GM19463 (cell line): ENCODE measurements around the gene CAMK2B.
A peak's percentile ranks its signal among the peaks of the same experiment; 100 is the strongest.

Experiments used
- ATAC-seq: cut with Tn5 transposase; IDR thresholded peaks from one replicate; pipeline ENCODE4 v1.9.1; 2021; ENCODE audit warnings: mild to moderate bottlenecking, moderate library complexity; ENCODE audit not compliant: unreplicated experiment

The CAMK2B gene

DNA sequence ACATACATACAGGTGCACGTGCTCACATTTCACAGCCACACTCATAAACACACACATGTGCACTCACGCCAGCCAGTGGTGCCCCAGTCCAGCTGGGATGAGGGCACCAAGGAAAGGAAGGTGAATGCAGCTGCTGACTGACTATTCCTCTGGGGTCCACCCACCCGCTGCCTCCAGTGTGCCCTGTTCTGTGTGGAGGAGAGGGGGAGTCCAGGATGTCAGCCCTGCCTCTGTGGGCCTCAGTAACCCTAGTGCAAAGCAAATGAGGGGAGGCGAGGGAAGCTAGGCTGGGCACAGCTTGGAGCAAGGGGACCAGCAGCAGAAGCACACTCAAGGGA is 67.0 kb downstream of the CAMK2B start:
- ATAC-seq: no peak

GRCh38 chr7:44257618-44258422 is 67.6 kb downstream of the CAMK2B start:
- peak; percentile 92 for ATAC-seq

- no peak for ATAC-seq
These were observed 68.2 kb downstream of the CAMK2B start for GRCh38 chr7:44257213-44257612.

GRCh38 chr7:44256459-44256858 is 68.9 kb downstream of the CAMK2B start:
- ATAC-seq: no peak

- no peak for ATAC-seq
These were observed 73.5 kb downstream of the CAMK2B start for GRCh38 chr7:44251881-44252280.

GRCh38 chr7:44251269-44251668 is 74.1 kb downstream of the CAMK2B start:
- ATAC-seq: no peak

DNA sequence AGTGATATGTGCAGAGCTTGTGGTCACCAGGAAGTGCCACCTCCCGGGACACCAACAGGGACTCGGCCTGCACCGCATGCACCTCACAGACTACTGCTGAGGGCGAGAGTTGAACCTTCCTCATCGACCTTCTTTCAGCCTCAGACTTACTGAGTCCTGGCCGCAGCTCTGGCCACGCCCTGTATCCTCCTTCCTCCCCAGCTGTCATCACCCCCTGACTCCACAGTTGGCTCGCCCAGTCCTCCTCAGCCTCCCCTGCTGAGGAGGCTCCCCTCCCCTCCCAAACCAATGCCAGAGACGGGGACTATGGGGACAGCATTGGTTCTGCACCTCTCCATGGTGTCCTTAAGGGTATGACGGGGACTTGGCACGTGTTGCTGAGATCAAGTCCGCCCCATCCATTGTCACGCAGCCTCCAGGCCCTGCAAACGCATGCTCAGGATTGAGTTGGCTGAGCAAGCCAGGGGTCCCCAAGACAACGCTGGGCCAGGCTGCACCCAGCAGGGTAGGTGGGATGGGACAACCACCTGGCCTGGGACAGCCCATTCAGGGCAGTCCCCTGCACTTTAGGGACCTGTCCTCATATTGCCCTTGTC is 75.7 kb downstream of the CAMK2B start:
- no peak for ATAC-seq

DNA sequence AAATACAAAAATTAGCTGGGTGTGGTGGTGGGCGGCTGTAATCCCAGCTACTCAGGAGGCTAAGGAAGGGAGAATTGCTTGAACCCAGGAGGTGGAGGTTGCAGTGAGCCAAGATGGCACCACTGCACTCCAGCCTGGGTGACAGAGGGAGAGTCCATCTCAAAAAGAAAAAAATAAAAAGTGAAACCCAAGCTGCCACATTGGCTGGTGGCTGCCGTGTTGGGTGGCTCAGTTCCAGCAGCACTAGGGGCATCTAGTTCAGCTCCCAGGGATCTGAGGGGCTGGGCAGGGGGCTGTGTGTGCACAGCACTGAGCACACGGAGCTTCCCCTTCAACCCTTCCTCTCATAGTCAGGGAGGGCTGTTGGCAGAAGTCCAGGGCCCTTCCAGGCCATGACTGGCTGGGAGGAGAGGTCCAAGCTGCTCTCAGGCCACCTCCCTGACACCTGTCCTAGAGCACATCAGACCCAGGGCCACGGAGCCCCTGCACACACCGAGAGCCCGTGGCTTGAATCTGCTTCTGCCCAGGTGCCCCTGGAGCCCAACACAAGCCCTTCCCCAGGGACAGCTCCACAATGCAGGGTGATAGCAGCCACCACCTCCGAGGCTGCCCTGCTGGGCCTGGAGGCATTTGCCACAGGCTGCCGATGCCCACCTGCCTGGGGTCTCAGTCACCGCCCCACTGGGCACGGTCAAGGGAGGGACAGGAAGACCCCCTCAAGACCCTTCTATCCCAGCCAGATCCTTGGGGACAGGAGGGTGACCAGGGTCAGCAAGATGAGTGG is 77.3 kb downstream of the CAMK2B start:
- no peak for ATAC-seq

DNA sequence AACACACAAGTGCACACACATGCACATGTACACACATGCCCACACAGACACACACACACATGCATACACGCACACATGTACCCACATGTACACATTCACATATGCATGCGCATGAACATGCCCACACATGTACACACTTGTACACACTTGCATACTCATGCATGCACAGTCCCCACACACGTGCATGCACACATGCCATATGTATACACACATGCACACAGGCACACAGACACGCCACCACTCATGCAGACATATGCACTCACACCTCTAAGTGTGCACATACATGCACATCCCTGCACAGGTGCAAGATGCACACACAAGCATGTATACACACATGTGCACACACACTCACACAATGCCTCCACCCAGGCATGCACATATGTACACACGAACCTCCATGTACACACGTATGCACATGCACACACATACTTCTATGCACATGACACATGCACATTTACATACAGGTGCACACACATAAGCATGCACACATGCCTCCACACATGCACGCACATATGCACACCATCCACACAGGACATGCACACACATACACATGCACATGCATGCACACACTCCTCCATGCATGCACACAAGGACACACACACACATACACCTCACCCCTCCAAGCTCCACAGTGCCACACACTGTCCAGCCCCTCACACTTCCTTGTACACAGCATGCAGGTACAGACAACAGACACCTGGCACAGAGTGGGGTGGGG is 78.8 kb downstream of the CAMK2B start:
- ATAC-seq: no peak

DNA sequence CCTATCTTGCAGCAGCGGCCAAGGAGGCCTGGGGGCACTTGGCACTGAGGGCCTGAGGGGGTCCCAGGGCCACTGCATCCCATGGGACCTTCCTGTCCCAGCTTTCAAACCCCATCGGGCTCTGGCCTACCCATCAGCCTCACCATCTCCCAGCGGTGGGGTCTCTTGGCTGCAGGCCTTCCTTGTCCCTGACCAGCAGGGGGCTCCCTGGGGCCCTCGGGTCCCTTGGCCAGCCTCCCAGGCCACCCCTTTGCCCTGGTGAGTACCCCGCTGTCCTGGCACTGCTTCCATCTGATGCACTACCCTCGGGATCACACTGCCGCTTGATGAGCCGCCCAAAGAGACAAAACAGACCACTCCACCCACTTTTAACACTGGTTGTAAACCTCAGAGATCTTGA is 81.1 kb downstream of the CAMK2B start:
- no peak for ATAC-seq

DNA sequence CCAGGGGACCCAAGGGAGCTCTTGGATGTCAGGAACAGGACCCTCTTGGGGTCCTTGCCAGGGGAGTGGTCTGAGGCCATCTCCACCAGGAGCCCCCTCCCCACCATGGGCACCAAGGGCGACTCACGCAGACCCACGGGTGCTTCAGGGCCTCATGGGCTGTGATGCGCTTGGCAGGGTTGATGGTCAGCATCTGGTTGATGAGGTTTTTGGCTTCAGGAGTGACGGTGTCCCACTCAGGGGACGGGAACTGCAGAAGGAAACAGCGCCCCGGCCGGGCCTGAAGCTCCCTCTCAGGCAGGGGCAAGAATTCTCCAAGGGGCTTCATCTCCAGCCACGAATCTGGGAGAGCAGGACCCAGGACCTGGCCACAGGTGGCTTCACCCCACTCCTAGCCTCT is 83.3 kb downstream of the CAMK2B start:
- no peak for ATAC-seq

GRCh38 chr7:44240983-44241510 is 84.3 kb downstream of the CAMK2B start:
- peak; percentile 81 for ATAC-seq

- no peak for ATAC-seq
These were observed 85.0 kb downstream of the CAMK2B start for GRCh38 chr7:44240376-44240775.

- ATAC-seq: no peak
These were observed 86.0 kb downstream of the CAMK2B start for GRCh38 chr7:44239361-44239760.

GRCh38 chr7:44238116-44238695 is 87.2 kb downstream of the CAMK2B start:
- no peak for ATAC-seq

DNA sequence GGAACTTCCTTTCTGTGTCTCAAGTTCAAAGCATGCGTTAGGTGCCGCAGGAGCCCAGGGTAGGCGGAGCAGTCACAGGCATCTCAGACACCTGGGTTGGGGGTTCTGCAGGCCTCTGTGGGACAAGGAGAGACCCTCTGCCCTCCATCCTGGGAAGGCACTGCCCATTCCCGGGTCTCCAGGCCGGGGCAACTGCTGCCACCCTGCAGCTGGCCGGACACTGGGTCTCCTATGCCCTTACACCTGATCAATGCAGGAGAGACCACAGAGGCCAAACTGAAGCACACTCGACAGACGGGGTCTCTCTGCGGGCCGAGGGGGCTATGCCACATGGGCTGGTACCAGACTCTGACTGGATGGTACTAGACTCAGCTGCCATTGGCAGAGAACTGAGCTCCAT is 87.7 kb downstream of the CAMK2B start:
- no peak for ATAC-seq

- ATAC-seq: no peak
These were observed 89.1 kb downstream of the CAMK2B start for GRCh38 chr7:44236333-44236728.

DNA sequence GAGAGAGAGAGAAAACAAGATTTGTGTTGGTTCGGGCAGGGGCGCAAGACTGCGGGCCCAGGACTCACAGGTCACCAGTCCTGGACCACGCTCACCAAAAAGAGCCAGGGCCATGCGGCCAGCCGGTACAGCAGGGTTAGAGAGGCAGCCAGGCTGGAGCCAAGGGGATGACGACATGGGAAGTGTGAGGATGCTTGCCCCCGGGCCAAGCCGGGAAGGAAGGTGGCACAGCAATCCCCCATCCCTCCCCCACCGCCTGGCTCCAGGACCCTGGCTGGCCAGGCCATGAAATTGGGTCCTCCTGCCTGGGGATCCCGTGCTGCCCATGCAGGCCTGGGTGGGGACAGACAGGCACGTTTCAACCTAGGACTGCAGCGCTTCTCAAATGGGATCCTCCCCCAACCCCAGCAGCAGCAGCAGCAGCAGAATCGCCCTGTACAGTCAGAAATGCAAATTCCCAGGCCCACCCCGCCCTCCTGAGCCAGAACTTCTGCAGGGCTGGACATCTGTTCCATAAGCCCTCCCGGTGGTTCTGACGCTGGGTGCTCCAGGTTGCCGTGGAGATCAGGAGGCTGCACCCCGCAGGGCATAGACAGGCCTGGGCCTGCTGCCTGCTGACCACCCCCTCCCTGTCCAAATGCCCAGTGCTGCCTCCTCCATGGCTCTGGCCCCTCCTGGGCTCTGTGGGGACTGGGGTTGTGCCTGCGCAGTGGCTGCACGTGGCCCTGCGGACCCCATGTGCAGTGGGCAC is 89.6 kb downstream of the CAMK2B start:
- no peak for ATAC-seq

- ATAC-seq: no peak
These were observed 90.3 kb downstream of the CAMK2B start for GRCh38 chr7:44235066-44235465.
